ENCODE results near the gene ZSCAN4.

Gene ZSCAN4

GRCh38 chr19:57719424-57719823 is 50.7 kb downstream of the ZSCAN4 start:
- no peak for TF ChIP-seq CTCF (conservative IDR thresholded peaks at IDR 0.05; ENCODE audit: control insufficient read depth, insufficient read depth, low read depth, low read length)
- no peak overlapping the region for H3K4me3 ChIP-seq (ENCODE audit: control insufficient read depth, low read depth, low read length)
- DNase-seq (ENCODE audit: low read depth): no peak

- TF ChIP-seq CTCF (conservative IDR thresholded peaks at IDR 0.05; ENCODE audit: control insufficient read depth, insufficient read depth, low read depth, low read length): no peak
- no peak for DNase-seq (ENCODE audit: low read depth)
- no peak overlapping the region for H3K4me3 ChIP-seq (ENCODE audit: control insufficient read depth, low read depth, low read length)
Observed at GRCh38 chr19:57719901-57720519, 51.3 kb downstream of the ZSCAN4 start.

DNA sequence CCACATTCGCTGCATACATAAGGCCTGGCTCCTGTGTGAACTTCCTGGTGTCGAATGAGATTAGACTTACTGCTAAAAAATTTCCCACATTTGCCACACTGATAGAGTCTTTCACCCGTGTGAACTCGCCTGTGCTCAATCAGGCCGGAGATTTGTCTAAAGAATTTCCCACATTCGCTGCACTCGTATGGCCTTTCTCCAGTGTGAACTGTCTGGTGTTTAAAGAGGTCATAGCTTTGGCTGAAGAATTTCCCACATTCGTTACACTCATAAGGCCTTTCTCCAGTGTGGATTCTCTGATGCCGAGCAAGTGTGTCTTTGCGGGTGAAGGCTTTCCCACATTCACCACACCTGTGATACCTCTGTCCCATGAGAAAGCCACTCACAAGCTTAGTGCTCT is 52.1 kb downstream of the ZSCAN4 start:
- H3K4me3 ChIP-seq (ENCODE audit: control insufficient read depth, low read depth, low read length): no peak overlapping the region
- TF ChIP-seq CTCF (conservative IDR thresholded peaks at IDR 0.05; ENCODE audit: control insufficient read depth, insufficient read depth, low read depth, low read length): no peak
- peak; percentile 15 for DNase-seq (ENCODE audit: low read depth)
